ENCODE measurements around the gene NEDD9.

NEDD9 gene

DNA sequence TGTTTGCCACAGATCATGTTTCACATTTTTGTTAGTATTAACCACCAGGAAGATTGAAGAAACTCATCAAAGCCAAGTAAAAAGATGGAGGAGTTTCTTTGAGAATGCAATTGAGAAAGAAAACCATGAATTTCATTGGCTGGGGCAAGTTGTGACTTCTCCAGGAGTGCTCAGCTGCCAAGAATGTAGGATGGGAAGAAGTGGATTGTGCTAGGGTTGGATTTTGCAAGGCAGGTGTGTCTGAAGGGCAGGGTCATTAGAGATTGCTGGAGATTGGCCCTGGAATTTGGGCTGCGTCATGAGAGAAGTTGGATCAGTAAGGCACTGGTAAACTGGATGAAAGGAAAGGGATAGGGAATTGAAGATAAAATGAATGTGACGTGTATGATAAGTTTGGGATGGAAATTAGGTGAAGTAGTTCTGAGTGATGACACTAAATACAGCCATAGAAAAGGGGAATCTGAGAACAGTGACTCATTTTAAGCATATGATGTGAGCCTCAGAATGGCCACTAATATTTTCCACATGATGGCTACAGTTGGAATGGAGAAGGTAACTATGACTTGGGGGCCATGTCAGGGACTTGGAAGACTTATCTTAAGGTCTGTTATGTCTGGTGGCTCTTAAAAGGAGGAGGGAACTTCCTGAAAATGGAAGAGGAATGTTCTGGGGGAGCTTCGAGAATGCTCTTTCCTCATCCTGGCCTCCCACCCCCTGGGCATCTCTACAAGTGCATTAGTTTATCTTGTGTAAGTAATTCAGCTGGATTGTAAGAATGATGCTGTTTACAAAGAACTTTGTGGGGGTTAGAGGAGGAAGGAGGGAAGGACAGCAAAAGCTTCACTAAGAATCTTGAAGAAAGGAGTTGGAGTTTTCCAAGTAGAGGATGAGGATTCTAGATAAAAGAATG is 93.2 kb downstream of the NEDD9 start:
- DNase-seq = no peak

DNA sequence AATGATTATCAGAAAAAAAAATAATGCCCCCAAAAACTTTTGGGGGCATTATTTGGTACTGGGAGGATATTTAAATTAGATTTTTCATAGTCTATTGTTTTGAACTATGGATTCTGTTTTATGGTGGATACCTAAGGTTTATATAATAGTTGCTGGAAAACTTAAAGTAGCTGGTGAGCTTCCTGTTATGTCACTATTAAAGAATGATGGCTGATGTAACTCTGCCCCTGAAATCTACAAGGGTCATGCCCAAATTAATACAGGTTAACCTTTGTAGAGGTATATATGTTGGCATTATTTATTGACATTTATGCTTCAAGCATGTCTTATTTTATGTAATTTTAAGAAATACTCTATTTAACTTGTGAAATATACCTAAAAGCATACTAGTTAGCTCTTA is 95.7 kb downstream of the NEDD9 start:
- DNase-seq = no peak

Measured in eye (tissue), 1 donor.